Activated CD4-positive, alpha-beta T cell treated with anti-CD3 and anti-CD28 coated beads, Interleukin-2, Interleukin-4, amounts not matched to agents 100 ng/mL and 50 ng/mL, durations not matched to agents 16 hours and 8 hours (primary cell): ENCODE results near the gene THBS1.

Experiments used
- DNase-seq: peaks from one replicate; pipeline ENCODE4 v3.0.0-alpha.2; 2020; ENCODE audit warnings: low spot score

THBS1 gene

GRCh38 chr15:39573844-39574243 lies 7.0 kb upstream of the THBS1 start:
- no peak for DNase-seq

- DNase-seq = no peak
Observed at GRCh38 chr15:39574427-39574826, 6.5 kb upstream of the THBS1 start.

- DNase-seq = no peak
Observed at GRCh38 chr15:39575180-39575579, 5.7 kb upstream of the THBS1 start.

- DNase-seq = no peak
Observed at GRCh38 chr15:39578851-39579486, 1.9 kb upstream of the THBS1 start.

- DNase-seq = no peak
Observed at GRCh38 chr15:39579487-39580116, 1.3 kb upstream of the THBS1 start.

GRCh38 chr15:39580117-39580484 lies 778 bp upstream of the THBS1 start:
- DNase-seq = peak; percentile 91

- no peak for DNase-seq
Observed at GRCh38 chr15:39581242-39581792, 438 bp downstream of the THBS1 start.

- no peak for DNase-seq
Observed at GRCh38 chr15:39581793-39582285, 960 bp downstream of the THBS1 start.

GRCh38 chr15:39582286-39582976 lies 1.6 kb downstream of the THBS1 start:
- DNase-seq = no peak

- DNase-seq = no peak
Observed at GRCh38 chr15:39582977-39583595, 2.2 kb downstream of the THBS1 start.

- peak; percentile 24 for DNase-seq
Observed at GRCh38 chr15:39583596-39584265, 2.9 kb downstream of the THBS1 start.

- no peak for DNase-seq
Observed at GRCh38 chr15:39584266-39584659, 3.4 kb downstream of the THBS1 start.

GRCh38 chr15:39584662-39585388 lies 3.9 kb downstream of the THBS1 start:
- no peak for DNase-seq

- DNase-seq = no peak
Observed at GRCh38 chr15:39585389-39585841, 4.5 kb downstream of the THBS1 start.

GRCh38 chr15:39585871-39586301 lies 5.0 kb downstream of the THBS1 start:
- DNase-seq = no peak

- DNase-seq = no peak
Observed at GRCh38 chr15:39586387-39587095, 5.7 kb downstream of the THBS1 start.

GRCh38 chr15:39587096-39587721 lies 6.3 kb downstream of the THBS1 start:
- DNase-seq = no peak

GRCh38 chr15:39587731-39588530 lies 7.1 kb downstream of the THBS1 start:
- DNase-seq = no peak

GRCh38 chr15:39588531-39589192 lies 7.8 kb downstream of the THBS1 start:
- DNase-seq = no peak
